AG10803 (cell line): Measurements from ENCODE around the gene PEAR1.

Experiments used
- DNase-seq: peaks from one replicate; pipeline ENCODE4 v3.0.0; 2010; ENCODE audit warnings: low read depth
- H3K4me3 ChIP-seq: 2 replicates; pipeline ENCODE4 v1.5.1; 2011; ENCODE audit warnings: mild to moderate bottlenecking, low read length, control low read depth
- TF ChIP-seq, protein P1 (sequence below): conservative IDR thresholded peaks from 2 replicates; pipeline ENCODE4 v1.5.1; 2011; ENCODE audit warnings: mild to moderate bottlenecking, low read length, control low read depth, inconsistent platforms

Gene PEAR1

GRCh38 chr1:156911577-156912298 lies 18.2 kb downstream of the PEAR1 start:
- TF ChIP-seq, protein P1, sequence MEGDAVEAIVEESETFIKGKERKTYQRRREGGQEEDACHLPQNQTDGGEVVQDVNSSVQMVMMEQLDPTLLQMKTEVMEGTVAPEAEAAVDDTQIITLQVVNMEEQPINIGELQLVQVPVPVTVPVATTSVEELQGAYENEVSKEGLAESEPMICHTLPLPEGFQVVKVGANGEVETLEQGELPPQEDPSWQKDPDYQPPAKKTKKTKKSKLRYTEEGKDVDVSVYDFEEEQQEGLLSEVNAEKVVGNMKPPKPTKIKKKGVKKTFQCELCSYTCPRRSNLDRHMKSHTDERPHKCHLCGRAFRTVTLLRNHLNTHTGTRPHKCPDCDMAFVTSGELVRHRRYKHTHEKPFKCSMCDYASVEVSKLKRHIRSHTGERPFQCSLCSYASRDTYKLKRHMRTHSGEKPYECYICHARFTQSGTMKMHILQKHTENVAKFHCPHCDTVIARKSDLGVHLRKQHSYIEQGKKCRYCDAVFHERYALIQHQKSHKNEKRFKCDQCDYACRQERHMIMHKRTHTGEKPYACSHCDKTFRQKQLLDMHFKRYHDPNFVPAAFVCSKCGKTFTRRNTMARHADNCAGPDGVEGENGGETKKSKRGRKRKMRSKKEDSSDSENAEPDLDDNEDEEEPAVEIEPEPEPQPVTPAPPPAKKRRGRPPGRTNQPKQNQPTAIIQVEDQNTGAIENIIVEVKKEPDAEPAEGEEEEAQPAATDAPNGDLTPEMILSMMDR: peak; percentile 11; the same call in 1 of the 2 replicates
- H3K4me3 ChIP-seq: no peak overlapping the region
- no peak for DNase-seq

DNA sequence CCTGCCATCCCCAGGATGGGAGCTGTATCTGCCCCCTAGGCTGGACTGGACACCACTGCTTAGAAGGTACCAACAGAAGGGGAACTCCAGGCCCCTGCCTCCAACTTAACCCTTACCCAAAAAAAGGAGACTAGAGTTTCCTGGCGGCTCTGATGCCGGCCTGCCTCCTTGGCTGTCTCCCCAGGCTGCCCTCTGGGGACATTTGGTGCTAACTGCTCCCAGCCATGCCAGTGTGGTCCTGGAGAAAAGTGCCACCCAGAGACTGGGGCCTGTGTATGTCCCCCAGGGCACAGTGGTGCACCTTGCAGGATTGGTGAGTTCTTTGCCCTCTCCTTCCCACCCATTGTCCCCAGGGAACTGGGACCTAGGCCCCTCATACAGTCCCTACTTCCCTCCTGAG lies 18.8 kb downstream of the PEAR1 start:
- TF ChIP-seq, protein P1: no peak
- DNase-seq: no peak
- no peak overlapping the region for H3K4me3 ChIP-seq

- TF ChIP-seq, protein P1: no peak
- H3K4me3 ChIP-seq: no peak overlapping the region
- no peak for DNase-seq
These were observed 19.6 kb downstream of the PEAR1 start for GRCh38 chr1:156912861-156913808.

GRCh38 chr1:156913809-156914387 lies 20.4 kb downstream of the PEAR1 start:
- DNase-seq: no peak
- no peak overlapping the region for H3K4me3 ChIP-seq
- TF ChIP-seq, protein P1: no peak

DNA sequence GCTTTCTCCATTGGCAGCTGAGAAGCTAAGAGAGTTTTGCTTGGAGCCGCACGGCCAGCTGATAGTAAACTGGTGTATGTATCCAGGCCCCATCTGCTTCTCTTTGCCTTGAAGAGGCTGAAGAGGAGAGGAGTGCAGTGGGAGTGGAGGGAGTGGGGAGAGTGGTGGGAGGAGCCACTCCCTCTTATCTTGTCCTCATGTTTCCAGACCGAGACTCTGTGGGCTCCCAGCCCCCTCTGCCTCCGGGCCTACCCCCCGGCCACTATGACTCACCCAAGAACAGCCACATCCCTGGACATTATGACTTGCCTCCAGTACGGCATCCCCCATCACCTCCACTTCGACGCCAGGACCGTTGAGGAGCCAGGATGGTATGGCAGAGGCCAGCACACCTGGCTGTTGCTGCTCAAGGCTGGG lies 20.9 kb downstream of the PEAR1 start:
- TF ChIP-seq, protein P1: no peak
- DNase-seq: no peak
- no peak overlapping the region for H3K4me3 ChIP-seq

DNA sequence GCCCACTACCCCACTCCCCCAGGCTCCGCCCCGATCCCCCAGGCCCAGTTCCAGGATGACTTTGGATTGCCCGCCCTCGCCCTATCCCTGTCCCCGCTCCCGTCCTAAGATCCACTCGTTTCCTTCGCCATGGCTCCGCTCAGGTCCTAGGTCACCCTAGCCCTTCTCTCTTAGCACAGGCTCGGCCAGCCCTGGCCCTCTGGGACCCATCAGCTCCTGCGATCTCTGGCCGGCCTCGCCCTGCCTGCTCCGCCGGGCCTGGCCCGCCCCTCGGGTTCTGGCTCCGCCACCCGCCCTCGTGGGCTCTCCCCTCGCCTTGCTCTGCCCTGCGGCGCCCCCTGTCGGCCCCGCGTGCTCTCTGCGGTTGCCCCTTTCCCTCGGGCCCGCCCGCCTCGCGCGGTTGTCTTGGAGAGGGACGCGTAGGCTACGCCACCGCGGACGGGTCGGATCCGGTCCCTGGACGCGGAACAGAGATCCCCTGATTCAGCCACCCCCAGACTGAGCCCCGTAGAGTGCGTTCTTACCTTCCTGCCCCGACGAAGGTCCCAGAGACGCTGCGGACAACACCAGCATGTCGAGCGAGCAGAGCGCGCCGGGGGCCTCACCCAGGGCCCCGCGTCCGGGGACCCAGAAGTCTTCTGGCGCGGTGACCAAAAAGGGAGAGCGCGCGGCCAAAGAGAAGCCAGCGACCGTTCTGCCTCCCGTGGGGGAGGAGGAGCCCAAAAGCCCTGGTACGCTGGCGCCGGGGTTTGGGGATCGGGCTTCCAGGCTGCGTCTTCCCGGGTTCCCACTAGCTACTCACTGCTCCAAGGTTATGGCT lies 26.9 kb downstream of the PEAR1 start, which contains the start of gene LRRC71:
Gene LRRC71, plus strand, starts transcription at position 400 of the 820 bp plus-strand sequence. Its CDS starts 172 bp downstream, at position 572.
- TF ChIP-seq, protein P1: peak; percentile 63
- peak; percentile 69 for DNase-seq

More for the DNA sequence above, 26.9 kb downstream of the PEAR1 start, which contains the start of gene LRRC71:
- peak within 1 kb of the TSS; percentile 49 for H3K4me3 ChIP-seq
